NOMO-1 treated with DMSO at 0.1 percent for 48 hours (cell line): Measurements from ENCODE around the gene PTPRE.
A peak's percentile ranks its signal among the peaks of the same experiment; 100 is the strongest.

Source experiments
- DNase-seq: peaks from one replicate; lab custom pipeline; 2025; ENCODE audit not compliant: unreplicated experiment; lab: John Stamatoyannopoulos, UW

The PTPRE gene

DNA sequence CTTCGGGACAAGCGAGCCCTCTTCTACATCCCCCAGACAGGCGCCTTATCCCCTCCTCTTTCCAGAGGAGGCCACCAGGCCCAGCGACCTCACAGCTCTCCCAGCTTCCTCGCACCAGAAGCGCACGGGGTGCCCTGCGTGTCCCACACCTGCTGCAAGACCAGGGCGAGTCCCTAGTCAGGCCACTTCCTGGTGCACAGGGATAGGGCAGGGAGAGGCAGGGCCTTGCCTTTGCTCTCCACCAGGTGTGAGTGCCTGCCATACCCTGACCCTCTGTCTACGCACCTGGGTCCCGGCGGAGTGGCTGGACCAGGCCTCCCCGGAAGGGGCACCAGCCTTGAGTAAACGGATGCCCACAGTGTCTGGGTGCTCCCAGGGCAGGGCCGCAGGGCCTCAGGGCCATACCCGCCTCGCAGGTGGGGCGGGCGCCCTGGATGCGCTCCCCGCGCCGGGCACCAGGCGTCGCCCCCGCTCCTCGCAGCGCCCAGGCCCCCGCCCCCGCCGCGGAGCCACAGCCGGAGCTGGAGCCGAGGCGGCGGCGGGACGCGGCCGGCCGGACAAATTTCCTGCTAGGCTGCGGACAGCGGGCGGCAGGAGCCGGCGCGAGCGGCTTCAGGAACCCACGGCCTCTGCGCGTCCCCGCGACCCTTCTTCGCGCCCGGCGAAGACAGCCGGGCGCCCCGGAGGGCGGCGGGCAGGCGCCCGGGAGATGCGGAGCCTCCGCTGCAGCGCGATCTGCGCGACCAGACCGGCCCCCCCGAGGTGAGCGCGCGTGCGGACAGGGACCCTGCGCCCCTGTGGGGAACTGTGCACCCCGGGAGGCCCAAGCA is at the start of gene PTPRE:
Gene PTPRE, plus strand, starts transcription at position 556 of the 830 bp plus-strand sequence. CDS start 133,779 bp downstream, outside the sequence.
- peak; percentile 58 for DNase-seq

DNA sequence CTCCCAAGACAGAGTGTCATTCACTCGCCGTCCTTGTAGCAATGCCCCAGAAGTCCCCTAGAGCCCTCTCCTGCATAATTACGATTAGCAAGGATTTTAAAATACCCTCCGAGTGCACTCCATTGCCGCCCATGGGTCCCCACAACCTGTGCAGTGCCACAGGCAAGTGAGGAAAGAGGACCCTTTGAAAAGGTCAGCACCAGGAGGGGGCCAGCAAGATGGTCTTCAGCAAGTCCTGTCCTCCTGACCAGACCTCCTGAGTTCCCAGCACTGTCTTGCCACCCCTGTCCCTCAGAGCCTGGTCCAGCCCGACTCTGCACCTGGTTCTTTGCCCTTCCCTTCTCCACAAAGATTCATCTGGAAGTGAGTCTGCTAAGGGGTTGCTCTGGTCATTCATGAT is 46.3 kb upstream of the PTPRE start:
- DNase-seq: no peak

DNA sequence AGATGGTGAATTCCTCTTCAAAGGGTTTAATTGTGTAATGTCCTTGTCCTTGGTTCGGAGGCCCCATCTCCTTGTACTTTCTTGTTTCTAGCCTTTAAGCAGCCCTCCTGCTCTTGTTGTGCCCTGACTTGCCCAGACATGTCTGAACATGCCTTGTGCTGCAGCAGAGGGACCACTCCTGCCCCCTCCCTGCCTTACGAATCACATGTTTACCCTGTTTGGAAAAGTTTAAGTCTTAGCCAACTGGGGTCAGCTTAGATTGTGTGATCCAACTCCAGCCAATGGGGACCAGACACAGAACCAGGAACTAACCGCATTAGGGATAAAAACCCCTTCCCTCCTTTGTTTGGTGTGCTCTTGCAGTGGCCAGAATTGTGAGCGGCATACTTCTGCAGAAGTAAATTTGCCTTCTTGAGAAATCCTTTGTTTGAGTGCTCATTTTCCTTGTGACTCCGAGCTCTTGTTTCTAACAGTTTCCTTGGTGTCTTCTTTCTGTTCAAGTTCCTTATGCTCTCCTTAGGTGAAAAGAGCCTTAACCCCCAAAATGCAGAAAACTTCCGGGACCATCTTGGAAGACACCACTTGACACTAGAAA is 43.6 kb upstream of the PTPRE start:
- no peak for DNase-seq

GRCh38 chr10:127866276-127867013 is 40.5 kb upstream of the PTPRE start:
- DNase-seq: no peak

- no peak for DNase-seq
Measured at GRCh38 chr10:127867805-127868204, 39.1 kb upstream of the PTPRE start.

- no peak for DNase-seq
Measured at GRCh38 chr10:127869329-127869728, 37.6 kb upstream of the PTPRE start.

- DNase-seq: no peak
Measured at GRCh38 chr10:127871631-127872010, 35.3 kb upstream of the PTPRE start.

GRCh38 chr10:127872011-127872761 is 34.7 kb upstream of the PTPRE start:
- DNase-seq: no peak

GRCh38 chr10:127872871-127873600 is 33.9 kb upstream of the PTPRE start:
- peak; percentile 50 for DNase-seq

- DNase-seq: no peak
Measured at GRCh38 chr10:127873901-127874470, 32.9 kb upstream of the PTPRE start.

GRCh38 chr10:127874671-127875448 is 32.0 kb upstream of the PTPRE start:
- DNase-seq: no peak

DNA sequence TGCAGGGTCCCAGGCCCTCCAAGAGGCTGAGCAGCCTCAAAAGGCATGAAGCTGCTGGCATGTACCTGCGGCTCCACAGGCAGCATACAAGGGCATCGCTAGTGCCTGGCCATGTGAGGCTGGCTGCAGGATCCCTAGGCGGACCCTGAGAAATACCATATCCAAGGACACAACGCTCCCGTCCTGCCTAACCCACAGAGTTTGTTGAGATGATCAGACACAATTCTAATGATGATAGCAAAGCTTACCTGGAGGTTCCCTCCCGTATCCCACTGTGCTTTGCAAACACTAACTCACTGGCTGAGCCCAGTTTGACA is 31.5 kb upstream of the PTPRE start:
- DNase-seq: no peak

GRCh38 chr10:127875916-127876315 is 31.0 kb upstream of the PTPRE start:
- no peak for DNase-seq

DNA sequence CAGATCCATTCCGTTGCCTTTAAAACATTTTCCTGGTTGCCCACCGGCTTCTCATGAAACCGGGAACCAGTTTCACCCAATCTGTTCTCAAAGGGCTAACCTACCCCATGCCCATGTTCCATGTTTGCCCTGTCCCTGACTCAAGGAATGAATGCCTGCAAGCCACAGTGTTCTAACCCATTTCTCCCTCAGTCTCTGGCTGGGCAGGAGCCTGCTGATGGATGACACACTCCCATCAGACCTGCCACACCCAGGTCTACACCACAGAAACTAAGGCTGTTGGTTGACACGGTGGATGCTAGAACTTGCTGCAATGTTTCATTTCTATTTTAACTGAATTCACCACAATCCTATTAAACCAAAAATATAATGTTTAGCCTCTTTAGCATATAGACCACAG is 29.8 kb upstream of the PTPRE start:
- no peak for DNase-seq

GRCh38 chr10:127877699-127878098 is 29.2 kb upstream of the PTPRE start:
- DNase-seq: no peak

DNA sequence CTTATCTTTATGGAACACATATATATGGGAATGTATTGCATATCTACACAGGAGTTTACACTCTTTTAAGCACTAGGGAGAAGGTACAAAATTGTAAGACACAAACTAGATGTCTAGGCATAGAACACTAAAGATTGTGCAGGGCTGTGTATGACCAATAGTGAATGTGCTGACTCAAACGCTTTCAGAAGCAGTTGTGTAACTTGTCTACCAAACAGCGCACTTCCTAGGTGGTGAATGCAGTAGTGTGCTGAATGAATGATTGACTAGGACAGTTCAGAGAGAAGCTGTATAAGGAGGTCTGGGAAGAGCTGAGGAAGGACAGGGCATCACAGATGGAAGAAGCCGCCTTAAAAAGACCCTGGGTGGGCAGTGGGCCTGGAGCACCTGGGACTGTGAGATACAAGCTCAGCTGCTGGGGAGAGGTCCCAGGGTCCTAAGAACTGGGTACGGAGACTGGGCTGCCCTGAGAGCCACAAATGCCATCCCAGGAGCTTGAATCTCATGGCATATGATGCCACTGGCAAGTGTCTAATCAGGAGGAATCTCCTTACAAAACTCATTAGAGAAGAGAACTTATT is 28.3 kb upstream of the PTPRE start:
- DNase-seq: no peak

DNA sequence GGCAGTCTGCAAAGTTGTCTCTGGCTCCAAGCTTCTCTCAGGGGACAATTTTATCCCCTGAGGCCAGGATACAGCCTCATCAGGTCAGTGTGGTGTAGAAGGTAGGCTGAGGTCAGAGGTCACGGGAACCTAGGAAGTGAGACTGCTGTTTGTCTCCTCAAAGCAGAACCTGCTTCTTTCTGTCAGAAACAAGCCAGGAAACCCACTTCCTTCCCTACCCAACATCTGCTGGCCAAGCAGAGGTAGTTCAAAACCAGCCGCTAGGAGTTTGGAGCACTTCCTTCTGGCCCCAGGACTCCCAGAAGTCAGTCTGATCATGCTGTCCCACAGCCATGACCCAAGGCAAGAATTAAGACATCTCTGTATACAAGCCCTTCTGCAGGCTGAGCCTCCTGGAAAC is 26.3 kb upstream of the PTPRE start:
- DNase-seq: peak; percentile 85

DNA sequence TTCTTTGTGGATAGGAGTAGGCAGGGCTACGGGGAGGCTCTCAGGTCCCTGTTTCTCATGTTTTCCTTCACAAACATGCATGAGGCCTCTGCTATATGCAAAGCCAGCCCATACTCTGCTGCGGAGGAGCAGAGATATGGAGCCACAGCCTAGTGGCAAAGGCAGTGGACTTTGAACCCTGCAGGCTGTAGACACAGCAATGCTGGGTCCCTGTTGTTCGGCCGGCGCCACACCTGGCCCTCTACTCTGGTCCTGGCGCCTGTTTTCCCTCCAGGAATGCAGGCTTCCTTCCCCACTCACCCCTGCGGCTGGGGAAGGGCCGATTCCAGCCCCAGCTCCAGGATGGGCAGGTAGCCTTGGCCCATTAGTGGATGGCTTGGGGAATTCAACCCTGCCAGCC is 25.6 kb upstream of the PTPRE start:
- DNase-seq: no peak

DNA sequence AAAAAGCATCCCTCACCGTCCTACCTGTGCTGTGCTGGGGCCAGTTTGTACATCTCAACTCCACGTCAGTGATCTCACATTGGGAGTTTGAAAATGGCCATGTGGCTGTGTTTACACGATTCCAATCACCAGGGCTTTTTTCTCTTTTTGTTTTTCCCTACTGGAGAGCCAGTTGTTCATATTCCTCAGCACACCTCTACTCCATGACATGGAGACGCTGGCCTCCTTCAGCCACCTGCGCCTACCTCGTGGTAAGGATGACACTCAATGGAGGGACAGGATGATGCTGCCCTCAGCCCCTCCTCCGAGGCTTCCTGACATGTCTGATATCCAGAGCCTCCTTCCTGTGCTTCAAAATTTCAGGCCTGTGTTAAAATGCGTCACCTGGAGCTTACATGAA is 24.5 kb upstream of the PTPRE start:
- DNase-seq: no peak
